ENCODE results near the gene CFAP97D1.

CFAP97D1 gene

DNA sequence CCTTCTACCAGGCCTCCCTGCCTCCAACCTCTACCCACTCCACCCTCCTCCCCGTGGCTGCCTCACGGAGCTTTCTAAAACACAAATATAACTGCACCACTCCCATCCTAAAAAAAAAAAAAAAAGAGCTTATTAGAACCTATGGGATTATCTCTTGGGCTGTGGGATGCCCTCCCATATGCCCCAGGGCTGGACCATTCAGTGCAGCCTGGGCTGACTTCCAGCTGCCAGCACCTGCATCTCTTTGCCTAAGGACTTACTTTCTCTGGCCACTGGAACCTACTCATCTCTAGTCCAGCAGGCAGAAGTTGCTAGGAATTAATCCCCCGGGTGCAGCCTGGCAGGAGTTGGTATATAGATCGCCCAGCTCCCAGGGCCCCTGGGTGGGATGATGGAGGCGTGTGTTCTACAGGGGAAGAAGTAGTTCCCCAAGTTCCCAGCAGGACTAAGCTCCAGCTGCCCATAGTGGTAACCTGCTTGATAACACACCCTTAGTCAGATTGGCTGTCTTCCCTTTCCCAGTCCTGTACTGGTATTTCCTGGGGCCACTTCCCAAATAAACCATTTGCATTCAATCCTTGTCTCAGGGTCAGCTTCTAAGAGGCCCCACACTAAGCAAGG lies 42.4 kb downstream of the CFAP97D1 start:
- FAIRE-seq, result no peak

DNA sequence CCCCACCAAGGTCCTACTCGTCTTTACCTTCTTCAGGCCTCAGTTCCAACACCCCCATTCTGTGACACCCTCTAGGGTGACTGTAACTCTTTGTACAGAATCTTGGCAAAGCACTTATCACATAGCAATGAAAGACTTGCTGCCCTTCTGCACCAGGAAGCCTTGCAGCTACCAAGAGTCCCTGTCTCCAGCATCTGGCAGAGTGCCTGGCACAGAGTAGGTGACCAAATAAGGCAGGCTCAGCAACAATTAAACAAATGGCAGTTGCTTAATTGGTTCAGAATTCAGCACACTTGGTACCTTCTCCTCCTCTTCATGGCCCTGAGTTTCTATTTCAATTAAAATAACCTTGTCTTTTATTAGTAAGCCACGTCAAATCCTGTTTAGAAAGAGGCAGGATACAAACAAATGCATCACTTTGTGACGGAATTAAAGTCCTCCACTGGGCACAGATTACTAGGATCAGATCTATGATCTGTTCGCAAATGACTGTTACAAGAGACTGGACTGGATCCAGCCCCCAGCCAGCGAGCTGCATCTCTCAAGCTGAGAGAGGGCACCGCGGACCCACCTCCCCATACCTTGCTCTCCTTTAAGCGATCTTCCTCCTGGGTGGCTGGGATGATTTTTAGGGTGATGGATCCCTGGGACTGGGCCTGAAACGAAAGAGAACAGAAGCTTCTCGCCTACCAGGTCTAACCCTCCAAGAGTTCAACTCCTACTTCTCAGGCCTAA lies 43.3 kb downstream of the CFAP97D1 start:
- FAIRE-seq, result no peak
- DNase-seq (ENCODE audit: insufficient read length, low spot score), result no peak

More for the DNA sequence above, 42.4 kb downstream of the CFAP97D1 start:
- DNase-seq (ENCODE audit: insufficient read length, low spot score), result no peak

DNA sequence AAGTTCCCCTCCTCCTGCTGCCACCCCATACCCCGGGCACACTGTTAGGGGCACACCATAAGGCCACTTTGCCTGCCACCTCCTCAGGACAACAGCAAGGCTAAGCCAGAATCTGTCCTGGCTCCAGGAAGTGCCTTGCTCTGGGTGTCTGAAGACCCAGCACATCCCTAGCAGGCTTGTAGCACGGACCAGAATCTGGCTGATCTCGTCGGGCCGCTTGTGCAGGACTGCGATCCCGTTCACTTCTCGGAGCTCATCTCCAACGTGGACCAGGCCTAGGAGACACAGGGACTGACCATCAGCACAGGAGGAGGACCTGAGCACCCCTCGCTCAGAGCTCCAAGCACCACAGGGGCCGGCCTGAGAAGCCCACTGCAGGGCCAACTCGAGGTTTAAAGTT lies 45.3 kb downstream of the CFAP97D1 start:
- FAIRE-seq (peak; percentile 46), DNase-seq (ENCODE audit: insufficient read length, low spot score) (no peak)

DNA sequence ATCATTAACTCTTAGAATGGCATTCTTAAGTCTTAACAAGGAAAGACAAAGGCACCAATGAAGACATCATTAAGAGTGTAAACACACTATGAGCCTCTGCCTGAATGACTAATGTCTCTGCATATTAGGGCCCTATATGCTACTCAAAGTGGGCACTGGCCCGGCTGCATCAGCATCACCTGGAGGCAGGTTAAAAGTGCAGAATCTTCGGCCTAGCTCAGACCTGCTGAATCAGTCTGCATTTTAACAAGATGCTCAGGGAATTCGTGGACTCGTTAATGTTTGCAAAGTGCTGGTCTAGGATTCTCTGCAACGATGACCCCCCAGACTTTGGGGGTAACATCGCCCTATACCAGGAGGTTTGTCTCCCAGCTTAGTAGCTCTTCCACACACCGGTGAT lies 46.0 kb downstream of the CFAP97D1 start:
- DNase-seq (ENCODE audit: insufficient read length, low spot score) (no peak), FAIRE-seq (no peak)

DNA sequence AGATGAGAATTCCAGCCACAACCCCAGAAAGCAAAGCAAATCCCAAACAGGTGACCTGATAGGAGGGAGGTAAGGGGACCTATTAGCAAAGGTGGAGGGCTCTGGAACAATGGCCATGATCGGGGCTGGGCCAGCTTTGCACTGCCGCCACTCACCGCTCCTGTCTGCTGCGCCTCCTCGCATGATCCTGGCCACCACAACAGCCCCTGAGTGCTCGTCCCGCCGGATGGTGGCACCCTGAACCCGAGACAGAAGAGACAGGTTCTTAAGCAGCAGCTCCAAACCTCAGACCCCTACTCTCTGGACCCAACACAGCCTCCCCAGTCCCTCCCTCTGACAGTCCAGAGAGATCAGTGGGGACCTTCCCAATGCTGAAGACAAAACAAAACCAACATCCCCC lies 47.4 kb downstream of the CFAP97D1 start:
- DNase-seq (ENCODE audit: insufficient read length, low spot score) (no peak), FAIRE-seq (no peak)

DNA sequence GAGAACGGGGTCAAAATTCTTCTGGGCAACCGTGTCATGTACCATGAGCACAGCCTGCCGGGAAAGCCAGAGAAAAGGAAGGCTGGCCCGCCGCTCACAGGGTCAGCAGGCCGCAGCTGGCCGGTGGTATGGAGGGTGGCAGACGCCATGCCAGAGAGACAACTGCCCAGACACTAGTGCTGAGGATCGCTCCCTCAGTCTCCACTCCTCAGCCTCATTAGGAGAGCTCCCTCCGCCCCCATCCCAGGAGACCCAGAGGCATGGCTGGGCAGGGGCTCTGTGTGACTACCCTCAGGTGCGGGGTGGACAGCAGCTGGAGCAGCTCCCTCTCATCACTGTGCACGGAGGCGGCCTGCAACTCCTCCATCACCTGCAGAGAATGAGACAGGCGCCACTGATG lies 49.5 kb downstream of the CFAP97D1 start:
- DNase-seq (ENCODE audit: insufficient read length, low spot score) (no peak), FAIRE-seq (no peak)

DNA sequence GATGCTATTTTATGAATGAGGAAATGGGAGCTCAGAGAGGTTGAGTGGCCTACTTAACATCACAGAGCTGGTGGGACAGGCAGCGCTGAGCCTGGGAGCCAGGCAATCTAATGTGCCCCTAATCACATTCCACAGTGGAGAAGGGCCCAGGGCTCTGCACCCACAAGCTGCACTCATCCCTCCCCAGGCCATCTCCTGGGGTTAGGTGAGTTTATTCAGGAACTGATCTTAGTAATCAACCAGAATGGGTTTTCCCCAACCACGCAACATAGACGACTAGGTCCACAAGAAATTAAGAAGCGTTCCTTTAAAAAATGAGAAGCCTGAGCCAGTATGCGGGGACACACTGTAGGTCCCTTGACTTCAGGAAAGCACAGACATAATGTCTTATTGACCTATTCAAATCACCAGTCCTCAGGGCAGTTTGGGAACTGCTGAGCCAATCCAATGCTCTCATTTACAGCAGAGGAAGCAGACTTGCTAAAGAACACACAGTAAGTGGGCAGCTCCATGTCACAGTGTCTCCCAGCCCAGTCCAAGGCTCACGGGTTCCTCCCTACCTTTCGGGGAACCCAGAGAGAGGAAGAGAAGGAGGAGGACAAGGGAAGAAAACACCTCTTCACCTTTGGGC lies 50.4 kb downstream of the CFAP97D1 start:
- no peak for FAIRE-seq
- DNase-seq (ENCODE audit: insufficient read length, low spot score), result no peak

DNA sequence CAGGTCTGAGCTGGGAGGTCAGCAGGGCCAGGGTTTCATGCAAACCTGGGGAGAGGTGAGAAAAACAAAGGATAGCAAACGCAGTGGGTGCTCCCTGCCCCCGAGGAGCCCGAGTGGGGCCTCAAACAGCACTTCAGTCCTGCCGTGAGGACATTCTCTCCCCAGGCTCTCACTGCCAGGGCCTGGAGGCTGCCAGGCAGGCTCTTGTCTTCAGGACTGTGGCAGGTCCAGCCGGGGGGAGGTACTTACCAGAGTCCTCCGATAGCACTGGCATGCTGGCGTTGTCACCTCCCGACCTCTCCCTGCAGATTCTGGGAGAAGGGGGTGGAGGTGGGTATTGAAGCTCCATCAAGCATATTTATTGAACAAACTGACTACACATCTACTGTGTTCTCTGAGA lies 51.4 kb downstream of the CFAP97D1 start:
- no peak for FAIRE-seq
- no peak for DNase-seq (ENCODE audit: insufficient read length, low spot score)

DNA sequence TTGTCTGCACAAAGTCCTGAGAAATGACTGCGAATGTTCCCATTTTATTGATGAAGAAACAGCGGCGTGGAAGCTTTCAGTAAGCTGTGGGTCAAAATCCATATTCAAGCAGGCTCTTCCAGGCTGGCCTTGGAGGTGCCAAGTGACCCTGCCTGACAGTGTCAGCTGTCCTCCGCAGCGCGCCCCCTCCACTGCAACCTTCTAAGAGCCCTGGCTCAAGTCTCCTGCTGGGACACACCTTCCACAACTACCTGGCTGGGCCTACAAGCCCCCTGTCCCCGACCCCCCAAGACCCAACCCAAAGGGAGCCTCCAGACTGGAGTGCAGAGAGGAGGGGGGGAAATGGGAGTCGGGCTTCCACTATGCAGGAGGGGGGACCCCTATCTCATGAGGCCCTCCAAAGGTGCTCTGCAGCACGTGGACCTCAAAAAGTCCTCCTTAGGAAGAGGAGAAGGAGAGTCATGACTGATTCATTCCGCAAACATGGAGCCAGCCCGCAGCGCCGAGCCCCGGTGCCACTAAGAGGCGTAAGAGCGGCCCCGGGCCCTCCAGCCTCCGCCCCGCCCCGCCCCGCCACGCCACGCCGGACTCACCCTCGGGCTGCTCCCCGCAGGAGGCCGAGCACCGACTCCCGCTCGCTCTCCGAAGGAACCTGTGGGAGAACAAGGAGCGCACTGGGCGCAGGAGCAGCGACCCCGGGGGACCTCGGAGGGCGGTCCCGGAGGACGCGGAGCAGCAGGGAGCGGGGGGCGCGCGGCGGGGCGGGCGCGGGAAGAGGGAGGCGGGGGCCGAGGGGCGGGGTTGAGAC lies 52.1 kb downstream of the CFAP97D1 start:
- peak; percentile 42 for FAIRE-seq

DNA sequence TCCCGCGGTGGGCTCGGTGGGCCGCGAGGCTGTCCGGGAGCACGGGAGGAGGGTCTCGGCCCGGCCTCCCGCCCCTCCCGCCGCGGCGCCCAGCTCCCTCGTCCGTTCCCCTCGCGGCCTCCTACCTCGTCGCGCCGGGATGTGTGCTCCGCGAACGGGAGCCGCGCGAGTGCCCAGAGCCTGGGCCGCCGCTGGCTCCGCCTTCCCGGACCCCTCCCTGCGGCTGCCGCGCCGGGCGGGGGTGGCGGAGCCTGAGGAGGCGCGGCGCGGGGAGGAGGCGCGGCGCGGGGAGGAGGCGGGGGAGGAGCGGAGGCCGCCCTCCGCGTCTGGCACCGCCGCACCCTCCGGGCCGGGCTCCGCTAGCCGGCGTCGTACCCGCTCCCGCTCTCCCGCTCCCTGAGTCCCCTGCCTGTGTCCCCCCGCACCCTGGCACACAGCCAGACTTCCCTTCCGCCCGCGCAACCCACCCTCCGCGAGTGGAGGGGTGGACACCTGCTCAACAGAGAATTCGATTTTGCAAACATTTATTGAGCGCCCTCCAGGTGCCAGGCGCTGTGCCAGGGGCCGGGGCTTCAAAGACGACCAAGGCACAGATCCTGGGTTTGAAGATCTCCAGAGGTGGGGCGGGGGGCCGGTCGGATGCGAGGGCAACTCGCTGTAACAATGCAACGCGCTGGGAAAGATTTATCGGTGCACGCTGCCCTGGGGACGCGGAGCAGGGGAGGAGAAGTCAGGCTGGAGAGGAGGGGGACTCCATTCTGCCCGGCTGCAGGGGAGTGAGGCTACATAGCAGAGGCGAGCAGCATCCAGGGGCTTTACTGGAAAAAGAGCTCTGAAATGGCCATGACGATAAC lies 53.0 kb downstream of the CFAP97D1 start, which contains the start of gene MPP3:
MPP3 (minus strand) TSS at position 171 of the 854 bp plus-strand sequence. CDS start 1,240 bp downstream, outside the sequence.
- DNase-seq (ENCODE audit: insufficient read length, low spot score), result peak; percentile 86

More for the DNA sequence above, 52.1 kb downstream of the CFAP97D1 start:
- peak; percentile 71 for DNase-seq (ENCODE audit: insufficient read length, low spot score)

DNA sequence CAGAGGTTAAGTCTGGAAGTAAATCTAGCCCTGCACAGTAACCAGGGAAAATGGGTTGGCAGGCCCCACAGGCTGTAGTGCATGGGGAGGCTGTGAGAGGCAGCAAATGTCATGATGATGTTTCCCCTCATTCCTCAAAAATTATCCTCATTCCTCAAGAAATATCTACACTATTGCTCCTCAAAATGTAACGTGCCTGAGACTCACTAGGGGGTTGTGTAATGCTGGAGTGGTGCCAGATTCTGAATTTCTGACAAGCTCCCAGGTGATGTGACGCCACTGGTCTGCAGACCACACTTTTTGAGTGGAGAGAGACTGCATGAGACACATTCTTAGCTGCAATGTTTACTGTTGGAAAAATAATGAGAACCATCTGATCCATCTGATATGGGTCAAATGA lies 53.9 kb downstream of the CFAP97D1 start:
- DNase-seq (ENCODE audit: insufficient read length, low spot score) (no peak), FAIRE-seq (no peak)

More for the DNA sequence above, 53.0 kb downstream of the CFAP97D1 start, which contains the start of gene MPP3:
- FAIRE-seq, result peak; percentile 83

All from HTR-8/SVneo (cell line).